GM23248 (cell line): ENCODE measurements around the gene FAM89B.

ENCODE experiments used
- EZH2 ChIP-seq: fragments of 200-600 bp; sonication (generic); IDR thresholded peaks from 2 replicates; pipeline ENCODE4 v1.6.1; 2018; ENCODE audit warnings: antibody characterized with exemption, mild to moderate bottlenecking; ENCODE audit not compliant: insufficient read depth, poor library complexity, severe bottlenecking
- EZH2phosphoT487 ChIP-seq: fragments of 200-600 bp; sonication (generic); IDR thresholded peaks from 2 replicates; pipeline ENCODE4 v1.6.1; 2018; ENCODE audit warnings: antibody characterized with exemption, moderate library complexity, mild to moderate bottlenecking, low read depth; ENCODE audit not compliant: insufficient read depth

DNA sequence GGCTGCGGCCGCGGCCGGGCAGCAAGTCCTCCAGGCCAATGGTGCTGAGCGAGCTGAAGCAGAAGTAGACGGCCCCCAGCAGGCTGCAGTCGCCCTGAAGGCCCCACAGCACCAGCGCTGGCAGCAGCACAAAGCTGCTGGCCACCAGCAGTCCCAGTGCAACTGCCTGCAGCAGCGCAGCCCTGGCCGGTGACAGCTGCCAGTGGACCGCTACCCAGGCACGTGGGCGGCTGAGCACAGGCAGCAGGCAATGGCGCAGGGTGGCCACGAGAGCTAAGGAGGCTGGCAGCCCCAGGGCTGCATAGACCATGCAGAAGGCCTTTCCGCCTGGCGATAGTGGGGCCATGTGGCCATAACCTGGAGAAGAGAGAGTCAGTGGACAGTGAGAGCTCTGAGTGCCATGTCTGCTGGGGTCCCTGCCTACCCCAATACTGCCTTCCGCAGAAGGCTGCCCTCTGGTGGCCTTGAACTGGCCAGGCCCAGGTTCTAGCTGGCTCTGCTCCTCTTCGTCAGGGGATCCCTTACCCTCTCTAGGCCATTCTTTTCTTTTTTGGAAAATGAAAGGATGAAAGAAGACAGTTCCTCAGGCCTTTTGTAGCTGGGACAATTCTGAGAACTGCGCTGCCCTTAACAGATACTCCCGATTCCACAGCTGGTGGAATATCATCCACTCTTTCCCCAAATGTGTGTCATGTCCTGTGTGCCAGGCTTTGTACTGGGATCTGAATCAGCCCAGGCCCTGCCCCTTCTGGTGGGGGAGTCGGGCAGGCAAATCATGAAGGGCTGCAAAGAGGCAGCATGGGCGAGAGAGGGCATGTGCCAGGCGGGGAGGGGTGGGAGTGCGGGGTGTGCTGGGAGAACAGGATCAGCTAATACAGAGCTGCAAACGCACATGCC, 21.4 kb downstream of the FAM89B start:
- no peak for TF ChIP-seq EZH2
- TF ChIP-seq EZH2phosphoT487, result no peak
